ENCODE data around the gene DUSP6. TPM values are rescaled to one million over a fixed set of nuclear protein-coding genes. Genes with fewer than 3 reads are reported as not detected.

DUSP6 gene
- total and polyA plus RNA-seq, 2 of the 13 experiments (the other 11 are each of a cell fraction or from before 2014, with no cell fraction given): 40.9 to 161 TPM

- TF ChIP-seq FOXO1 (CRISPR knock-in tag; IDR thresholded peaks at IDR 0.05): no peak; the same call in 1 of the 2 replicates
- TF ChIP-seq, protein P1, sequence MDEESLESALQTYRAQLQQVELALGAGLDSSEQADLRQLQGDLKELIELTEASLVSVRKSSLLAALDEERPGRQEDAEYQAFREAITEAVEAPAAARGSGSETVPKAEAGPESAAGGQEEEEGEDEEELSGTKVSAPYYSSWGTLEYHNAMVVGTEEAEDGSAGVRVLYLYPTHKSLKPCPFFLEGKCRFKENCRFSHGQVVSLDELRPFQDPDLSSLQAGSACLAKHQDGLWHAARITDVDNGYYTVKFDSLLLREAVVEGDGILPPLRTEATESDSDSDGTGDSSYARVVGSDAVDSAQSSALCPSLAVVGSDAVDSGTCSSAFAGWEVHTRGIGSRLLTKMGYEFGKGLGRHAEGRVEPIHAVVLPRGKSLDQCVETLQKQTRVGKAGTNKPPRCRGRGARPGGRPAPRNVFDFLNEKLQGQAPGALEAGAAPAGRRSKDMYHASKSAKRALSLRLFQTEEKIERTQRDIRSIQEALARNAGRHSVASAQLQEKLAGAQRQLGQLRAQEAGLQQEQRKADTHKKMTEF (CRISPR knock-in tag; IDR thresholded peaks at IDR 0.05): no peak
- TF ChIP-seq FOXP4 (CRISPR knock-in tag; IDR thresholded peaks at IDR 0.05): peak; percentile 22; the same call in 1 of the 2 replicates
- TF ChIP-seq, protein P2, sequence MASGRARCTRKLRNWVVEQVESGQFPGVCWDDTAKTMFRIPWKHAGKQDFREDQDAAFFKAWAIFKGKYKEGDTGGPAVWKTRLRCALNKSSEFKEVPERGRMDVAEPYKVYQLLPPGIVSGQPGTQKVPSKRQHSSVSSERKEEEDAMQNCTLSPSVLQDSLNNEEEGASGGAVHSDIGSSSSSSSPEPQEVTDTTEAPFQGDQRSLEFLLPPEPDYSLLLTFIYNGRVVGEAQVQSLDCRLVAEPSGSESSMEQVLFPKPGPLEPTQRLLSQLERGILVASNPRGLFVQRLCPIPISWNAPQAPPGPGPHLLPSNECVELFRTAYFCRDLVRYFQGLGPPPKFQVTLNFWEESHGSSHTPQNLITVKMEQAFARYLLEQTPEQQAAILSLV (CRISPR knock-in tag; IDR thresholded peaks at IDR 0.05; ENCODE audit: borderline replicate concordance): no peak
- TF ChIP-seq ZNF446 (CRISPR knock-in tag; IDR thresholded peaks at IDR 0.05): 0 out of 2 replicates have a peak, but pooled peaks have one; percentile 23
- TF ChIP-seq GMEB1 (CRISPR knock-in tag; IDR thresholded peaks at IDR 0.05; ENCODE audit: borderline replicate concordance): no peak
- no peak for TF ChIP-seq U2AF2 (IDR thresholded peaks at IDR 0.05; ENCODE audit: low read depth, low read length)
- TF ChIP-seq ATF1 (CRISPR knock-in tag; IDR thresholded peaks at IDR 0.05): no peak
- TF ChIP-seq RXRB (CRISPR knock-in tag; IDR thresholded peaks at IDR 0.05; ENCODE audit: borderline replicate concordance): 0 out of 2 replicates have a peak, but pooled peaks have one; percentile 11
- no peak; the same call in 1 of the 2 replicates for TF ChIP-seq BRD4 (CRISPR knock-in tag; IDR thresholded peaks at IDR 0.05)
- TF ChIP-seq, protein P3, sequence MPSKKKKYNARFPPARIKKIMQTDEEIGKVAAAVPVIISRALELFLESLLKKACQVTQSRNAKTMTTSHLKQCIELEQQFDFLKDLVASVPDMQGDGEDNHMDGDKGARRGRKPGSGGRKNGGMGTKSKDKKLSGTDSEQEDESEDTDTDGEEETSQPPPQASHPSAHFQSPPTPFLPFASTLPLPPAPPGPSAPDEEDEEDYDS (CRISPR knock-in tag; IDR thresholded peaks at IDR 0.05): peak; percentile 82
- TF ChIP-seq, protein P4, sequence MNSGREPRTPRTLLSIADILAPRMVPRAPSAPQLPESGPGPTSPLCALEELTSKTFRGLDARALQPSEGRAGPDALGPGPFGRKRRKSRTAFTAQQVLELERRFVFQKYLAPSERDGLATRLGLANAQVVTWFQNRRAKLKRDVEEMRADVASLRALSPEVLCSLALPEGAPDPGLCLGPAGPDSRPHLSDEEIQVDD (CRISPR knock-in tag; IDR thresholded peaks at IDR 0.05; ENCODE audit: borderline replicate concordance): no peak
- TF ChIP-seq ZSCAN9 (CRISPR knock-in tag; IDR thresholded peaks at IDR 0.05; ENCODE audit: borderline replicate concordance): 0 out of 2 replicates have a peak, but pooled peaks have one; percentile 7
- TF ChIP-seq ZNF562 (CRISPR knock-in tag; IDR thresholded peaks at IDR 0.05; ENCODE audit: borderline replicate concordance): peak; percentile 26; the same call in 1 of the 2 replicates
- 0 out of 2 replicates have a peak, but pooled peaks have one; percentile 38 for TF ChIP-seq ZNF329 (CRISPR knock-in tag; IDR thresholded peaks at IDR 0.05; ENCODE audit: low read depth)
- TF ChIP-seq, protein P5, sequence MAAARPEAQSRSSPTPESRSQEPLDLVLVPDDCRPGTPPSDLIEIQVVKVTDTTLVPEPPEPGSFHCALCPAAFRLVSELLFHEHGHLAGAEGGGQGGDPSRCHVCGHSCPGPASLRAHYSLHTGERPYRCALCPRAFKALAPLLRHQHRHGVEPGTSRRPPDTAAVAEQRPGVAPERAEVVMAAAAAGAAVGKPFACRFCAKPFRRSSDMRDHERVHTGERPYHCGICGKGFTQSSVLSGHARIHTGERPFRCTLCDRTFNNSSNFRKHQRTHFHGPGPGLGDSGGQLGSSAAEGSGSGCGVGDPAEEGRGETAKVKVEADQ (CRISPR knock-in tag; IDR thresholded peaks at IDR 0.05; ENCODE audit: borderline replicate concordance): no peak
- TF ChIP-seq SKI (IDR thresholded peaks at IDR 0.05; ENCODE audit: partially characterized antibody): peak; percentile 53
- TF ChIP-seq FOXP1 (IDR thresholded peaks at IDR 0.05): no peak
- TF ChIP-seq FOXP1 (CRISPR knock-in tag; IDR thresholded peaks at IDR 0.05): 0 out of 2 replicates have a peak, but pooled peaks have one; percentile 27
- TF ChIP-seq, protein P6, sequence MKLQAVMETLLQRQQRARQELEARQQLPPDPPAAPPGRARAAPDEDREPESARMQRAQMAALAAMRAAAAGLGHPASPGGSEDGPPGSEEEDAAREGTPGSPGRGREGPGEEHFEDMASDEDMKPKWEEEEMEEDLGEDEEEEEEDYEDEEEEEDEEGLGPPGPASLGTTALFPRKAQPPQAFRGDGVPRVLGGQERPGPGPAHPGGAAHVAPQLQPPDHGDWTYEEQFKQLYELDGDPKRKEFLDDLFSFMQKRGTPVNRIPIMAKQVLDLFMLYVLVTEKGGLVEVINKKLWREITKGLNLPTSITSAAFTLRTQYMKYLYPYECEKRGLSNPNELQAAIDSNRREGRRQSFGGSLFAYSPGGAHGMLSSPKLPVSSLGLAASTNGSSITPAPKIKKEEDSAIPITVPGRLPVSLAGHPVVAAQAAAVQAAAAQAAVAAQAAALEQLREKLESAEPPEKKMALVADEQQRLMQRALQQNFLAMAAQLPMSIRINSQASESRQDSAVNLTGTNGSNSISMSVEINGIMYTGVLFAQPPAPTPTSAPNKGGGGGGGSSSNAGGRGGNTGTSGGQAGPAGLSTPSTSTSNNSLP (IDR thresholded peaks at IDR 0.05; ENCODE audit: low read depth, low read length): peak; percentile 10; the same call in 1 of the 2 replicates
Measured at GRCh38 chr12:89353188-89353822, 1.0 kb upstream of the DUSP6 start (continued).
